ENCODE results near the gene KANSL3.

- TF ChIP-seq CTCF (IDR thresholded peaks at IDR 0.05), result no peak
- TF ChIP-seq ZFX (IDR thresholded peaks at IDR 0.05; ENCODE audit: borderline replicate concordance), result no peak
Measured at GRCh38 chr2:96568094-96568493, 70.0 kb downstream of the KANSL3 start.
